HG02852 (cell line): ENCODE results near the gene ACTR10.
"Not testable (repeated sequence)": the region's sequence is repeated elsewhere in the genome, so short reads cannot be mapped to it uniquely, and the experiment has no call there.

Experiments
- ATAC-seq: cut with Tn5 transposase; IDR thresholded peaks from one replicate; pipeline ENCODE4 v1.9.1; 2021; ENCODE audit warnings: mild to moderate bottlenecking, moderate library complexity; ENCODE audit not compliant: unreplicated experiment

Gene ACTR10

DNA sequence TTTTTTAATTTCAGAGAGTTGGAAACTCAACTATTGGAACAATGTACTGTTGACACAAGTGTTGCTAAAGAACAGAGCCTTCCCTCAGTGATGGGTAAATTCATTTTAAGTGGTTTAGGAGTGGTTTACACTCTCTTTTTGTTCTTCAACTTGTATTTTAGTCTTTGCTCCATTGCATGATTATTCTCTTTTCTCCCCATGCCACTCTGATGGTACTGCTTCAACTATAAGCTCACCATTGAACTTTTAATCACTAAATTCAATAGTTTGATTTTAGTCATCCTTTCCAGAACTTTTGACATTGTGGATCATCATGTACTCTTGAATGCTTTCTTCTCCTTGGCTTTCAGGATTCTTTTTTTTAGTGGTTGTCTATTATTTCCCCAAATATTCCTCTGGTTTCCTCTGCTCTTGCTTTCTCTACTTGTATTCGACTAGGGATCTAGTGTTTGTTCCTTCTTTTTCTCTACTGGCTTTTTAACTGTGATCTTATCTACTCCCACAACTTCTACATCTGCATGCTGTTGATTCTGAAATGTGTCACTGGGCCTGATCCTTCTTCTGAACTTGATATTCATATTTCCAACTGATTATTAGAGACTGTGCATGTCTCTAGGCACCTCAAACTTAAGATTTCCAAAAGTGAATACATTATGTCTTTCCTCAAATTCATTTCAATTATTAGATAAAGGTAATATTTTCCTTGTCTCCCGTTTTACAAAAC lies 15.4 kb downstream of the ACTR10 start:
- no peak for ATAC-seq

- no peak for ATAC-seq
Observed at GRCh38 chr14:58216544-58216943, 16.6 kb downstream of the ACTR10 start.

DNA sequence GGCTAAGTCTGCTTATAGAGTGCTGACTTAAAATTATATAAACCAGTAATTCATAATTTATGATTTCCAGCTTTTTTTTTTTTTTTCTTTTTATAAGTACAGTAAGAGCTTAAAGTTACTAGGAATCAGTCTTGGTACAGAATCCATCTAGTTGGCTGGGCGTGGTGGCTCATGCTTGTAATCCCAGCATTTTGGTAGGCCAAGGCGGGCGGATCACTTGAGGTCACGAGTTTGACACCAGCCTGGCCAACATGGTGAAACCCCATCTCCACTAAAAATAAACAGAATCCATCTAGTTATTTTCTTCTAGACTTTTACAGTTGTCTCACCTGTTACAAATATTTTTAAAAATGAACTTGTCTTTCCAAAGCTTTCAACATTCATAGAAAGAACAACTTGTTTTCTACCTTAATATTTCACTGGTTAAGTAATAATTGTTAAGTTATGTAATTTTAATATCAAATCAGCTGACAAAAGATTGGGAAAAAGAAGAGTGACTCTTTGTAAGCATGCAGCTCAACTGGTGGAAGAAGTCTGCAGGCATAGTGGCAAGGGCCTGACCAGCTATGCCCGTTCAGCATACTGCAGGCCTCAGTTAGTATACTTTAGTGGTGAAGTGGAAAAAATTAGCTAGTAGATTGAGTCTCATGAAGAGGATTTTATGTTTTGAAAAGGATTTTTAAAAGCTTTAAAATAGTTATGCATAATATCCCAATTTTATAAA lies 27.3 kb downstream of the ACTR10 start:
- ATAC-seq, result no peak

DNA sequence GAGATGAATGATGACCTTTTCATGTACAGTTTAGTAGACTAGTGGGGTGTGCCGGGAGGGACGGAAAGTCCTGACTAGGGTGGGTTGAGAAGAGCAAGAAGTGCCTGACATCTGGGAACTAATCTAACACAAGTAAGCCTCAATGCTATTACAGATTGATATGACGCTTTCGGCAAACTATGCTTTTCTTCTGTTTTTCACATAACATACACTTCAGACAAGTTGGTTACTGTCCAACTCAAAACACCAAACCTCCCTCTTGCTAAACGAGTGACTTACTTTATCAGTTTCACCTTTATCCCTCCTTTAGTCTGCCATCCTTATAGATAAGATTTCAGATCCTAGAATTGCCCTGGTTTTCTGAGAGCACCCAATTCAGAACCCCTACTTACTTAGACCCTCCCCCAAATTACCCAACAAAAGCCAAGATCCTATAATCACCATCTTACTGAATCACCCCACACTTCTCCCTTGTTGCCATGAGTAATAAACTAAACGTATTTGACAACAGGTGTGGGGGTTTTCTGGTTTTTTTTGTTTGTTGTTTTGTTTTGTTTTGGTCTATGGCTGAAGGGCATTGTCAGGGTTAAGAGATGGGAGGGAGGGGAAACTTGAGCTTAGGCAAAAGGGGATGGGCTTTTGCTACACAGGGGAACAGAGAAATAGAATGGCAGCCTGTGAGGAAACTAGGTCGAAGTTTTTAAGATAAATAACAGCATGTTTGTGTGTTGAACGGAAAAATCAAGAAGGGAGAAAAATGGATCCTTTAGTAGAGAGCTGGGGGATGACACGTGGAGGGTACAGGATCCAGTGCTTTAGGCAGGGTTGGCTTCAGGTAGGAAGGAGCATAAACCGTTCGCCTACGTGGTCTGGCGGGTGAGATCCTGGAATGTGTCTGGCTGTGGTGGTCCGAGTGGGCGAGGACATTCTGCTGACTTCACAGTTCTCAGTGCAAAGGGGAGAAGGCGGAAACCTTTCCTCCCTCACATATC lies 38.6 kb downstream of the ACTR10 start:
- ATAC-seq, result no peak

DNA sequence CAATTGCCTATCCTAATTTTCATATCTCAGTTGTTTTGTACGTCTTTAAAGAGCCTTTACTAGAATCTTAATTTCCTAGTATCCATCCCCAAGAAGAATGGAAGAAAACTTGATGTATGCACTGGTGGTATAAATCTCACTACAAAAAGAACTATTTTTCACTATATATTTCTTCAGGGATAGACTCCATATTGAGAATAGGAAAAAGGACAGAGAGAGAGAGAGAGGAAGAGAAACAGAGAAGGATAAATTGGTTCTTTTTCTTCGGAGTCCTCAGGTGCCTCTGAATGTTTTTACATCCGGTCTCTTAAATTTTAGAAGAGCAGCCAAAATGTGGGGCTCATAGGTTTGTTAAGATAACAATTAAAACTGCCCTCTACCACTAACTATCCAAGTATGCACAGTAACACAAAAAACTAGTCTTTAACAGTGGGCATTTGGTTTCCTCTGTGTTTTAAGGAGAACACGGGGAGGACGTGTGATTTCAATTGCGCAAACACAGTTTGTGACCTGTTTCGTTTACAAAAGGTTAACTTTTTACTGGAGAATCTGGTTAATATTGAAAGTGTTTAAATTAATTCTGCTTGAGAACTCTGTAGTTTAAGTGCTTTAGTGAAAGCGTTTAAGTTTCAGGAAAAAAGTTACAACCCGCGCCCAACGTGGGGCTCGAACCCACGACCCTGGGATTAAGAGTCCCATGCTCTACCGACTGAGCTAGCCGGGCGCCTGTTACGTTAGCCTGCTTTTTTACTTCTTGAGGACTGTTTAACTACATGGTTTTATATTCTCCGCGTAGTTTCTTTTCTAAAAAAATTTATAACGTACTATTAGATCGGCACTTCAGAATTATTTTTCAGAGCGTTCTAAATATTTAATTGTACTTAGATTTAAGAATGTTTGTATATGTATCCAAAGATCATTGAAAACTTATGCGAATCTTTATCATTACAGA lies 39.6 kb downstream of the ACTR10 start:
- ATAC-seq, result no peak

- peak; percentile 30 for ATAC-seq
Observed at GRCh38 chr14:58243790-58244555, 44.0 kb downstream of the ACTR10 start.

DNA sequence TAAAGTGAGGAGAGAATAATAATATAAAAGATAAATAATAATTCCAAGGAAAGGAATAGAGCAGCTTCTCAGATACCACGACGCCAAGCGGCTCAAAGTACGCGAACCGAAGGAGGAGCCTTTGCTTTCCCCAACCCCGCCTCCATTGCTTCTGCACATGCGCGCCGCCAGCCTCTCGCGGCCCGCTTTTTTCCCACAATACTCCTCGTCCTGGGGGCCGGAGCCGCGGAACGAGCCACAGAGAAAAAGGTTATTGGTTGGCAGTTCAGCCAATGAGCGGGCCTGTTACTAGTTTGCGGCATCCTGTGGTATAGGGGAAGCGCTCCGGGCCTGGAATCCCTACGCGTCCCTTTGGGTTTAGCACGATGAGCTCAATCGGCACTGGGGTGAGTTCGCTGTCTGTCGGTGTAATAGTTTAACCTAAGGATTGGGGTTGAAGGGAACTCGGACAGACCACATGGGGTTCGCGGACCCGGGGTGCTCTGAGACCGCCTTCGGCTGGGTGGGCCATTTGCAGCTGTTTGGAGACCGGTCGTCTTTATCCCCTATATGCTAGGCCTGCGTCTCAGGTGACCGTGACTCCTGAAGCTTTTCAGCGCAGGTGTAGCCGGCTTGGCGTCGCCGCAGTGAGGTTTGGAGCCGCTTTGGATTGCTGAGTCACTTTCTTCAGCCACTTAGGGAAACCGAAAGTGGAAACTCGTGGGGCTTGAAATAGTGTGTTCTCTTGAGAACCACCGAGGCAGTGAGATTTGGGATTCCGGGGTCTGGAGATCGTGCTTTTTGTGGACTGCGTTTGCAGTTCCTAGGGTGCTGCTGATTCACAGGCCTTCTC lies 44.8 kb downstream of the ACTR10 start, which contains the start of gene PSMA3:
TSS of gene PSMA3 (plus strand) at position 288 of the 832 bp plus-strand sequence. CDS start at position 366, 78 bp downstream.
- peak; percentile 92 for ATAC-seq

GRCh38 chr14:58245562-58245961 lies 45.6 kb downstream of the ACTR10 start:
- no peak for ATAC-seq

- no peak for ATAC-seq
Observed at GRCh38 chr14:58249611-58250010, 49.7 kb downstream of the ACTR10 start.

DNA sequence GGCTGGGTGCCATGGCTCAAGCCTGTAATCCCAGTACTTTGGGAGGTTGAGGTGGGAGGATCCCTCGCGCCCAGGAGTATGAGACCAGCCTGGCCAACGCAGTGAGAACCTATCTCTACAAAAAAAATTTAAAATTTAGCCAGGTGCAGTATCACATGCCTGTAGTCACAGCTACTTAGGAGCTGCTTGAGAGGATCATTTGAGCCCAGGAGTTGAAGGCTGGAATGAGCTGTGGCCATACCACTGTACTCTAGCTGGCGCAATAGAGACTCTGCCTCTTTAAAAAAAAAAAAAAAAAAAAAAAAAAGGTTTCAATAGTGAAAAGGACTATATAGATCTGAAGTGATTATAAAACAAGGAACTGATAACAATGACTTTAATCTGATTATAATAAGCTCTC lies 58.2 kb downstream of the ACTR10 start:
- no peak for ATAC-seq

- not testable (repeated sequence) for ATAC-seq
Observed at GRCh38 chr14:58262005-58262404, 62.1 kb downstream of the ACTR10 start.

- no peak for ATAC-seq
Observed at GRCh38 chr14:58265401-58265800, 65.5 kb downstream of the ACTR10 start.

DNA sequence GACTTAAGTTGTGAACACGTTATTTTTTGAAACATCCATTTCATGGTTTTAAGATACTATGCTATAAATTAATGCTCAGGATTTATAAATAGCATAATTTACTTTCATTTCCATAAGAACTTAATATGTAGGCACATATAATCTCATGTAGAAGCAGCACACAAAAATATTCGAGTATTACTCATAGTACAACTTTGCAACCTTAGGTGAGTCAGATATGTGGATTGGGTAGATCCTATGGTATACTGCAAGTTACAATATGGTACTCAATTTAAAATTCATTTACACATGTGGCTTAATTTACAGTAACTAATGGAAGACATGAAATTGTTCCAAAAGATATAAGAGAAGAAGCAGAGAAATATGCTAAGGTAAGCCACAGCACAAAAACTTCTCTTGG lies 70.7 kb downstream of the ACTR10 start:
- no peak for ATAC-seq

DNA sequence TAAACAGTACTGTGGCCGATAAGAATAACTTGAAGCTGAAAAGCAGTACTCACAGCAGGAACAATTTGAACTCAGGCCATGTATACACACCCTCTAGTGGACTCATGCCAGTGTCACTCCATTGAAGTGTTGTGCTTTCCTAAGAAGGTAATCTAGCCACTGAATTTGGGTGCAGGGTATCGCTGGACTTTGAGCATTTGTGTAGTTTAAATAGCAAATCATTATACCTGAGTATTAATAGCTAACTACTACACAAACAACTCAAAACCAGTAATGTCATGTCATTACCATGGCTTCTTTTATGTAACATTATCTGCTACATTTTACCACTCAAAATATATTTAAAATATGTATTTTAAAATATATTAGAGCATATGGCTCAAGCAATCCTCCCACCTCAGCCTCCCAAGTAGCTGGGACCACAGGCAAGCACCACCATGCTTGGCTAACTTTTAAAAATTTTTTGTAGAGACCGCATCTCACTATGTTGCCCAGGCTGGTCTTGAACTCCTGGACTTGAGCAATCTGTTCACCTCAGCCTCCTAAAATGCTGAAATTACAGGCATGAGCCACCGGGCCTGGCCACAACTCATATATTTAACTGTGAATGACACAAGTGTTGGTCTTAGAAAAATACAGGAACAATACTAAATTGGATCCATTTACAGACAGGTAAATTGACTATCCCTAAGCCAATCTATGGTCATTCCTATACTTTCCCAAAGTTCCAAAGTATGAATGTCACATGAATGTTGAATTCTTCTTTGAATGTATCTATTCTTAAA lies 72.8 kb downstream of the ACTR10 start:
- ATAC-seq, result no peak

DNA sequence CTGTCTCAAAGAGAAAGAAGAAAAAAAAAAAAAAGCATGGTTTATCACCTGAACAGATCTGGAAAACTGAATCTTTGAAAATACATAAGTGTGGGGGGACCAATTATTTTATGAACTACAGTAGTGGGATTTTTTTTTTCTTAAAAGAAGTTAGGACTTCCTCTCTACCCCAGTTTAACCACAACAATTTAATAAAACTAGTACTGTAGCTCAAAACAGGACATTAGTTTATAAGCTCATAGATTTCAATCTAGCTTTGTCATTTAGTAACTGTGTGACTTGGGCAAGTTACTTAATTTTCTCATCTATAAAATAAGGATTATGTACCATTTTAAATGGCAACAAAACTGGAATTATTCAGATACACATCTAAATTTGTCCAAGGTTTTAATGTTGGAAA lies 74.9 kb downstream of the ACTR10 start:
- no peak for ATAC-seq

GRCh38 chr14:58275527-58276190 lies 75.7 kb downstream of the ACTR10 start:
- no peak for ATAC-seq

GRCh38 chr14:58276208-58276607 lies 76.3 kb downstream of the ACTR10 start:
- no peak for ATAC-seq
